HepG2 (cell line): ENCODE data around the gene KCTD5. TPM values are rescaled to one million over a fixed set of nuclear protein-coding genes. Genes with fewer than 3 reads are reported as not detected.

Experiments
- ATAC-seq: fragments of 200-7000 bp; cut with Tn5 transposase; 3 replicates; pipeline ENCODE4 v1.9.1; 2020; ENCODE audit warnings: mild to moderate bottlenecking, moderate library complexity
- BruUV-seq: library from RNA; stranded (reverse); fragments of 400-500 nt; replicated peaks from 2 replicates; lab custom pipeline; 2021; lab: Mats Ljungman, UMichigan
- CTCF ChIA-PET: fragments of 300-600 bp; formaldehyde crosslinking; extraction: SDS; loops from one replicate; lab custom pipeline; 2021; ENCODE audit warnings: low total read pairs, inconsistent platforms, low intra/inter-chr PET ratio; lab: Yijun Ruan, JAX
- POLR2A ChIA-PET: fragments of 350-600 bp; sonication (Branson Sonifier 250); formaldehyde crosslinking; loops from one replicate; lab custom pipeline; 2020; ENCODE audit warnings: antibody characterized with exemption, inconsistent platforms; lab: Yijun Ruan, JAX
- DNase-seq: peaks from one replicate; pipeline ENCODE4 v3.0.0-alpha.2; 2015; ENCODE audit warnings: low spot score
- FAIRE-seq: peaks from 3 replicates; lab custom pipeline; 2011; peaks lifted over from hg19 to GRCh38; lab: Jason Lieb, UNC
- H2AFZ ChIP-seq: one replicate; pipeline ENCODE4 v1.6.1; 2011; ENCODE audit warnings: low read length, inconsistent platforms
- H3K27ac ChIP-seq: fragments of 300-600 bp; 3 replicates; pipeline ENCODE4 v1.8.0; 2011; ENCODE audit warnings: mixed run types, mild to moderate bottlenecking, mixed read lengths, low read length, inconsistent platforms; ENCODE audit not compliant: insufficient read depth; ENCODE audit errors: extremely low read length
- H3K27me3 ChIP-seq, 2 experiments: fragments of 200-600 bp in 1 of 2; 2 replicates in 1 of 2; 3 replicates in 1 of 2; pipeline versions ENCODE4 v1.6.0 to v1.8.0; 2011; ENCODE audit warnings: low read length in 2 of 2, mild to moderate bottlenecking in 2 of 2, moderate library complexity in 2 of 2, inconsistent platforms in 1 of 2; ENCODE audit not compliant: insufficient read depth in 2 of 2, control insufficient read depth in 1 of 2
- H3K36me3 ChIP-seq, 2 experiments: fragments of 200-600 bp in 1 of 2; replicated peaks in 1 of 2; 2 replicates in 1 of 2; 3 replicates in 1 of 2; pipeline versions ENCODE4 v1.5.1 to v1.8.0; 2011; ENCODE audit warnings: low read length in 2 of 2, inconsistent platforms in 1 of 2; ENCODE audit not compliant: insufficient read depth in 2 of 2, control insufficient read depth in 1 of 2
- H3K4me1 ChIP-seq: 2 replicates; pipeline ENCODE4 v1.5.1; 2012; ENCODE audit warnings: low read length, inconsistent platforms; ENCODE audit not compliant: insufficient read depth
- H3K4me2 ChIP-seq: 2 replicates; pipeline ENCODE4 v1.6.0; 2011; ENCODE audit warnings: low read depth, low read length, inconsistent platforms
- H3K4me3 ChIP-seq, 3 experiments: fragments of 200-600 bp in 1 of 3; sonication (generic), shearing (Covaris generic) in 1 of 3; replicated peaks in 1 of 3; 2 replicates each; pipeline ENCODE4 v1.5.1; 2011 to 2016; ENCODE audit warnings: low read length in 3 of 3, inconsistent platforms in 2 of 3, low read depth in 2 of 3, mild to moderate bottlenecking in 2 of 3, control low read depth in 1 of 3, mixed read lengths in 1 of 3; ENCODE audit not compliant: insufficient read depth in 1 of 3
- H3K79me2 ChIP-seq: one replicate; pipeline ENCODE4 v1.6.1; 2011; ENCODE audit warnings: low read length, inconsistent platforms; ENCODE audit not compliant: insufficient read depth
- H3K9ac ChIP-seq: 2 replicates; pipeline ENCODE4 v1.6.0; 2011; ENCODE audit warnings: mild to moderate bottlenecking, low read depth, low read length, inconsistent platforms; ENCODE audit not compliant: insufficient read depth
- H3K9me3 ChIP-seq: 2 replicates; pipeline ENCODE4 v1.5.1; 2012; ENCODE audit warnings: mild to moderate bottlenecking, low read length
- H4K20me1 ChIP-seq: 2 replicates; pipeline ENCODE4 v1.6.0; 2011; ENCODE audit warnings: inconsistent platforms, mild to moderate bottlenecking, low read length, moderate library complexity; ENCODE audit not compliant: insufficient read depth
- ESRRA ChIP-seq: sonication (generic); formaldehyde crosslinking; IDR thresholded peaks from 2 replicates; pipeline ENCODE4 v1.5.1; 2020; ENCODE audit warnings: mild to moderate bottlenecking, low read depth, missing genetic modification reagents
- HOXA9 ChIP-seq: sonication (generic); formaldehyde crosslinking; IDR thresholded peaks from 2 replicates; pipeline ENCODE4 v1.8.1; 2022; ENCODE audit warnings: missing genetic modification reagents, mild to moderate bottlenecking, moderate library complexity, borderline replicate concordance
- KDM4B ChIP-seq: sonication (generic); formaldehyde crosslinking; IDR thresholded peaks from 2 replicates; pipeline ENCODE4 v1.4.0; 2020; ENCODE audit warnings: missing genetic modification reagents
- SOX13 ChIP-seq, 3 experiments: fragments of 450-650 bp in 1 of 3; sonication (generic) in 1 of 3; formaldehyde crosslinking in 1 of 3; IDR thresholded peaks in 2 of 3; conservative IDR thresholded peaks in 1 of 3; 2 replicates each; pipeline versions ENCODE4 v1.5.0 to v1.6.1; 2016 to 2020; ENCODE audit warnings: antibody characterized with exemption in 1 of 3, mild to moderate bottlenecking in 1 of 3, missing compliant biosample characterization in 1 of 3, missing genetic modification reagents in 1 of 3, moderate library complexity in 1 of 3
- TMF1 ChIP-seq: sonication (generic); formaldehyde crosslinking; IDR thresholded peaks from 2 replicates; pipeline ENCODE4 v1.8.1; 2022; ENCODE audit warnings: low read depth, missing genetic modification reagents
- ZNF614 ChIP-seq: IDR thresholded peaks from 2 replicates; pipeline ENCODE4 v1.6.1; 2018; ENCODE audit warnings: missing biosample characterization, missing genetic modification reagents, inconsistent platforms, borderline replicate concordance
- ZNF75D ChIP-seq: sonication (generic); formaldehyde crosslinking; IDR thresholded peaks from 2 replicates; pipeline ENCODE4 v1.8.1; 2023; ENCODE audit warnings: missing genetic modification reagents, mild to moderate bottlenecking, borderline replicate concordance
- ZNF776 ChIP-seq: sonication (generic); formaldehyde crosslinking; IDR thresholded peaks from 2 replicates; pipeline ENCODE4 v1.4.0; 2020; ENCODE audit warnings: mild to moderate bottlenecking, missing genetic modification reagents
- WGBS: methylation state at CpG from one replicate; pipeline ENCODE4 v1.1.6; 2017; ENCODE audit warnings: low lambda C conversion rate; 5-methylcytosine and 5-hydroxymethylcytosine counted together
- in situ Hi-C: cut with HindIII; loops from 2 replicates; pipeline ENCODE4 v1.10.0; 2017; ENCODE audit warnings: low pct_unique_long_range_greater_than_20kb; ENCODE audit not compliant: extremely low pct_ligation_motif_present
- intact Hi-C: fragments of 100-400 bp; cut with micrococcal nuclease; formaldehyde crosslinking; loops from one replicate; pipeline ENCODE4 v1.10.0; 2022; ENCODE audit not compliant: unreplicated experiment
- polyA plus RNA-seq, 8 experiments: library from polyadenylated mRNA; depleted of rRNA in 3 of 8; stranded (reverse) in 7 of 8; unstranded in 1 of 8; fragments of >200 nt; fragmentation: Illumina TruSeq in 4 of 8; extraction: Trizol in 4 of 8; gene quantifications; 2 replicates each; pipeline versions ENCODE4 v1.2.1 to v1.2.3, GENCODE V29; 2011 to 2016; ENCODE audit warnings: low read depth in 4 of 8, missing spikeins in 1 of 8, mixed read lengths in 1 of 8; ENCODE audit not compliant: insufficient read depth in 1 of 8
- total RNA-seq, 5 experiments: library from RNA; depleted of rRNA; stranded (reverse); fragments of >200 nt; fragmentation: Illumina TruSeq; extraction: Trizol; gene quantifications; 2 replicates each; pipeline ENCODE4 v1.2.3, GENCODE V29; 2016; ENCODE audit warnings: low read depth in 1 of 5
- TF ChIP-seq, protein P1 (sequence below): sonication (generic); formaldehyde crosslinking; IDR thresholded peaks from 2 replicates; pipeline ENCODE4 v1.4.0; 2020; ENCODE audit warnings: missing genetic modification reagents, mild to moderate bottlenecking, borderline replicate concordance
- TF ChIP-seq, protein P2 (sequence below): IDR thresholded peaks from 2 replicates; pipeline ENCODE4 v1.6.1; 2016; ENCODE audit warnings: missing compliant biosample characterization, missing genetic modification reagents, borderline replicate concordance
- TF ChIP-seq, protein P3 (sequence below): sonication (generic); formaldehyde crosslinking; IDR thresholded peaks from 2 replicates; pipeline ENCODE4 v1.4.0; 2020; ENCODE audit warnings: mild to moderate bottlenecking, missing genetic modification reagents

The KCTD5 gene
- total and polyA plus RNA-seq, 2 of the 13 experiments (the other 11 are each of a cell fraction or from before 2014, with no cell fraction given): 25.4 to 29.8 TPM

- TF ChIP-seq, protein P1, sequence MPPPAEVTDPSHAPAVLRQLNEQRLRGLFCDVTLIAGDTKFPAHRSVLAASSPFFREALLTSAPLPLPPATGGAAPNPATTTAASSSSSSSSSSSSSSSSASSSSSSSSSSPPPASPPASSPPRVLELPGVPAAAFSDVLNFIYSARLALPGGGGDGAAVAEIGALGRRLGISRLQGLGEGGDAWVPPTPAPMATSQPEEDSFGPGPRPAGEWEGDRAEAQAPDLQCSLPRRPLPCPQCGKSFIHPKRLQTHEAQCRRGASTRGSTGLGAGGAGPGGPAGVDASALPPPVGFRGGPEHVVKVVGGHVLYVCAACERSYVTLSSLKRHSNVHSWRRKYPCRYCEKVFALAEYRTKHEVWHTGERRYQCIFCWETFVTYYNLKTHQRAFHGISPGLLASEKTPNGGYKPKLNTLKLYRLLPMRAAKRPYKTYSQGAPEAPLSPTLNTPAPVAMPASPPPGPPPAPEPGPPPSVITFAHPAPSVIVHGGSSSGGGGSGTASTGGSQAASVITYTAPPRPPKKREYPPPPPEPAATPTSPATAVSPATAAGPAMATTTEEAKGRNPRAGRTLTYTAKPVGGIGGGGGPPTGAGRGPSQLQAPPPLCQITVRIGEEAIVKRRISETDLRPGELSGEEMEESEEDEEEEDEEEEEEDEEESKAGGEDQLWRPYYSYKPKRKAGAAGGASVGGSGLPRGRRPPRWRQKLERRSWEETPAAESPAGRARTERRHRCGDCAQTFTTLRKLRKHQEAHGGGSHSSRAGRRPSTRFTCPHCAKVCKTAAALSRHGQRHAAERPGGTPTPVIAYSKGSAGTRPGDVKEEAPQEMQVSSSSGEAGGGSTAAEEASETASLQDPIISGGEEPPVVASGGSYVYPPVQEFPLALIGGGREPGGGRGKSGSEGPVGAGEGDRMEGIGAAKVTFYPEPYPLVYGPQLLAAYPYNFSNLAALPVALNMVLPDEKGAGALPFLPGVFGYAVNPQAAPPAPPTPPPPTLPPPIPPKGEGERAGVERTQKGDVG (CRISPR knock-in tag): no peak
Measured at GRCh38 chr16:2701713-2702437, 19.6 kb downstream of the KCTD5 start (continued).

DNA sequence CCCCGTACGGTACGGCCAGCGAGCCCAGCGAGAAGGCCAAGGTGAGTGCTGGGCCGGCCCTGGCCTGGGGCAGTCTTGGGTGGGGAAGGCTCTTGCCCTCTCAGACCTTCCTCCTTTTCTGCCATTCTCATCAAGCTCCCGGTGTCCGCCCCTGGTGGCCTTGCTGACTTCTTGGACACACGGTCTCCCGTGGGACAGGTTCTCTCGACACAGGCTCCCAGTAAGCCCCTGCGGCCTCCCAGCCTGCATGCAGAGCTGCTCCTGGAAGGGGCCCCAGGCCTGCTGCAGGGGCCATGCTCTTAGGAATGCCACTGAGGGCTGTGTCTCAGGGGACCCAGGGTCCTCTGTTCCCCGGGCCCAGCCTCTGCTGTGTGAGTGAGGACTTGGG lies 20.1 kb downstream of the KCTD5 start:
- Histone ChIP-seq H3K4me3 (no peak overlapping the region), H3K36me3 (peaks cover 38 to 45% of the 10 kb centered on the region in 2 experiments; a peak in 4 of 5 replicates), H3K4me1 (no peaks in the 10 kb centered on the region), H3K27ac (no peak overlapping the region), H3K9me3 (no peaks in the 10 kb centered on the region), H3K9ac (no peak overlapping the region), H3K4me2 (no peak overlapping the region), H3K27me3 (no peaks in the 10 kb centered on the region), H4K20me1 (no peaks in the 10 kb centered on the region), H2AFZ (no peak overlapping the region), H3K79me2 (no peaks in the 10 kb centered on the region)
- POLR2A ChIA-PET: no interaction called here
- intact Hi-C loops (no loop called here), in situ Hi-C loops (no loop called here)
- no peak for ATAC-seq
- TF ChIP-seq KDM4B (CRISPR knock-in tag) (no peak), ZNF75D (CRISPR knock-in tag) (no peak), TMF1 (CRISPR knock-in tag) (no peak), HOXA9 (CRISPR knock-in tag) (no peak), SOX13 (IDR thresholded peaks at IDR 0.05) (no peak), SOX13 (CRISPR knock-in tag; conservative IDR thresholded peaks at IDR 0.05 in 1 of 2, IDR thresholded peaks at IDR 0.05 in 1 of 2) (no peak), ESRRA (no peak), ZNF614 (CRISPR knock-in tag) (no peak), ZNF776 (CRISPR knock-in tag) (no peak)
- TF ChIP-seq, protein P2, sequence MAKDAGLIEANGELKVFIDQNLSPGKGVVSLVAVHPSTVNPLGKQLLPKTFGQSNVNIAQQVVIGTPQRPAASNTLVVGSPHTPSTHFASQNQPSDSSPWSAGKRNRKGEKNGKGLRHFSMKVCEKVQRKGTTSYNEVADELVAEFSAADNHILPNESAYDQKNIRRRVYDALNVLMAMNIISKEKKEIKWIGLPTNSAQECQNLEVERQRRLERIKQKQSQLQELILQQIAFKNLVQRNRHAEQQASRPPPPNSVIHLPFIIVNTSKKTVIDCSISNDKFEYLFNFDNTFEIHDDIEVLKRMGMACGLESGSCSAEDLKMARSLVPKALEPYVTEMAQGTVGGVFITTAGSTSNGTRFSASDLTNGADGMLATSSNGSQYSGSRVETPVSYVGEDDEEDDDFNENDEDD (CRISPR knock-in tag): no peak
- TF ChIP-seq, protein P3, sequence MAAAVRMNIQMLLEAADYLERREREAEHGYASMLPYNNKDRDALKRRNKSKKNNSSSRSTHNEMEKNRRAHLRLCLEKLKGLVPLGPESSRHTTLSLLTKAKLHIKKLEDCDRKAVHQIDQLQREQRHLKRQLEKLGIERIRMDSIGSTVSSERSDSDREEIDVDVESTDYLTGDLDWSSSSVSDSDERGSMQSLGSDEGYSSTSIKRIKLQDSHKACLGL: no peak
- no peak for FAIRE-seq
- BruUV-seq: no TSS peak
- 98% methylated on average over 6 of the region's 13 CpGs for WGBS
- CTCF ChIA-PET: no interaction called here
- no peak for DNase-seq
